Endothelial cell of umbilical vein (primary cell): ENCODE results near the gene FIG4. TPM values are rescaled to one million over a fixed set of nuclear protein-coding genes. Genes with fewer than 3 reads are reported as not detected.

Experiments used
- BruUV-seq: library from RNA; stranded (reverse); fragments of 400-500 nt; replicated peaks from 2 replicates; lab custom pipeline; 2021; lab: Mats Ljungman, UMichigan
- CTCF ChIA-PET: fragments of 300-600, 350-600 bp; sonication (Branson Sonifier 250); formaldehyde crosslinking; loops from one replicate; lab custom pipeline; 2021; ENCODE audit warnings: antibody characterized with exemption, inconsistent platforms; lab: Charles Lee
- POLR2A ChIA-PET: fragments of 300-600, 350-600 bp; sonication (Branson Sonifier 250); formaldehyde crosslinking; loops from one replicate; lab custom pipeline; 2021; ENCODE audit warnings: antibody characterized with exemption, inconsistent platforms; lab: Charles Lee
- DNase-seq: peaks from one replicate; pipeline ENCODE4 v3.0.0-alpha.2; 2011; ENCODE audit warnings: low read depth, low spot score
- FAIRE-seq: peaks from 2 replicates; lab custom pipeline; 2011; peaks lifted over from hg19 to GRCh38; lab: Jason Lieb, UNC
- H2AFZ ChIP-seq: 2 replicates; pipeline ENCODE4 v1.6.0; 2012; ENCODE audit warnings: low read depth, low read length, control low read depth, inconsistent platforms
- H3K27ac ChIP-seq: 2 replicates; pipeline ENCODE4 v1.5.1; 2011; ENCODE audit warnings: low read depth, mild to moderate bottlenecking, control low read depth, low read length, moderate library complexity; ENCODE audit not compliant: insufficient read depth
- H3K27me3 ChIP-seq, 2 experiments: 2 replicates each; pipeline versions ENCODE4 v1.6.0 to v1.6.1; 2011; ENCODE audit warnings: low read length in 2 of 2, mixed read lengths in 1 of 2; ENCODE audit not compliant: control insufficient read depth in 2 of 2, insufficient read depth in 2 of 2
- H3K36me3 ChIP-seq, 2 experiments: 2 replicates in 1 of 2; 3 replicates in 1 of 2; pipeline ENCODE4 v1.5.1; 2011; ENCODE audit warnings: low read length in 2 of 2, mild to moderate bottlenecking in 1 of 2, moderate library complexity in 1 of 2; ENCODE audit not compliant: control insufficient read depth in 2 of 2, insufficient read depth in 2 of 2; ENCODE audit errors: extremely low read depth in 1 of 2
- H3K4me1 ChIP-seq: 3 replicates; pipeline ENCODE4 v1.5.1; 2011; ENCODE audit warnings: mild to moderate bottlenecking, low read length; ENCODE audit not compliant: control insufficient read depth, insufficient read depth; ENCODE audit errors: extremely low read depth
- H3K4me2 ChIP-seq: 2 replicates; pipeline ENCODE4 v1.6.1; 2011; ENCODE audit warnings: low read length, control low read depth, mixed read lengths; ENCODE audit not compliant: insufficient read depth
- H3K4me3 ChIP-seq, 3 experiments: fragments of 200-600 bp in 1 of 3; sonication (generic), shearing (Covaris generic) in 1 of 3; replicated peaks in 1 of 3; 2 replicates each; pipeline ENCODE4 v1.5.1; 2011 to 2016; ENCODE audit warnings: control low read depth in 3 of 3, low read length in 3 of 3, mild to moderate bottlenecking in 2 of 3, inconsistent platforms in 1 of 3, low read depth in 1 of 3, moderate library complexity in 1 of 3; ENCODE audit not compliant: insufficient read depth in 1 of 3
- H3K79me2 ChIP-seq: 2 replicates; pipeline ENCODE4 v1.6.0; 2012; ENCODE audit warnings: low read length, inconsistent platforms; ENCODE audit not compliant: control insufficient read depth, insufficient read depth
- H3K9ac ChIP-seq: replicated peaks from 2 replicates; pipeline ENCODE3; 2011; ENCODE audit warnings: low read length, control low read depth; ENCODE audit not compliant: insufficient read depth; ENCODE audit errors: extremely low read depth
- H3K9me1 ChIP-seq: replicated peaks from 3 replicates; pipeline ENCODE4 v1.6.0; 2011; ENCODE audit warnings: mild to moderate bottlenecking, low read length; ENCODE audit not compliant: control insufficient read depth, insufficient read depth; ENCODE audit errors: extremely low read depth
- H3K9me3 ChIP-seq: replicated peaks from 2 replicates; pipeline ENCODE4 v1.5.1; 2012; ENCODE audit warnings: low read length, inconsistent platforms; ENCODE audit not compliant: control insufficient read depth, insufficient read depth
- H4K20me1 ChIP-seq: replicated peaks from 2 replicates; pipeline ENCODE3; 2011; ENCODE audit warnings: mild to moderate bottlenecking, low read length; ENCODE audit not compliant: control insufficient read depth, insufficient read depth; ENCODE audit errors: extremely low read depth
- CTCF ChIP-seq, 2 donors: IDR thresholded peaks; 1 replicate in 1 of 2; 2 replicates in 1 of 2; pipeline ENCODE4 v1.5.1; 2011; ENCODE audit warnings: low read length in 2 of 2, mild to moderate bottlenecking in 2 of 2, moderate library complexity in 2 of 2, control low read depth in 1 of 2, inconsistent platforms in 1 of 2, low read depth in 1 of 2; ENCODE audit not compliant: insufficient read depth in 1 of 2; ENCODE audit errors: extremely low read depth in 1 of 2
- EZH2 ChIP-seq: IDR thresholded peaks from 2 replicates; pipeline ENCODE4 v1.6.1; 2012; ENCODE audit warnings: borderline replicate concordance, low read depth, mild to moderate bottlenecking, moderate library complexity, low read length, inconsistent platforms; ENCODE audit not compliant: severe bottlenecking
- MAX ChIP-seq: IDR thresholded peaks from 2 replicates; pipeline ENCODE4 v1.6.1; 2011; ENCODE audit not compliant: insufficient read depth, insufficient read length
- POLR2A ChIP-seq: IDR thresholded peaks from 2 replicates; pipeline ENCODE4 v1.6.1; 2012; ENCODE audit warnings: low read depth, mild to moderate bottlenecking, control low read depth, low read length
- dilution Hi-C: fragments of 300-500 bp; cut with MboI; formaldehyde crosslinking; loops from one replicate; pipeline ENCODE4 v1.15.0; 2019; ENCODE audit warnings: low sequenced_read_pairs; ENCODE audit not compliant: extremely low pct_ligation_motif_present
- intact Hi-C: fragments of 100-400 bp; cut with micrococcal nuclease; formaldehyde crosslinking; loops from one replicate; pipeline ENCODE4 v1.10.0; 2022
- polyA plus RNA-seq, 4 experiments: library from polyadenylated mRNA; depleted of rRNA in 3 of 4; stranded (reverse) in 3 of 4; unstranded in 1 of 4; fragments of >200 nt; gene quantifications; 2 replicates each; pipeline versions ENCODE4 v1.2.1 to v1.2.3, GENCODE V29; 2011 to 2012; ENCODE audit warnings: missing spikeins in 1 of 4
- total RNA-seq: library from RNA; stranded (reverse); gene quantifications from 2 replicates; pipeline ENCODE4 v1.2.3, GENCODE V29; 2021

The FIG4 gene
- total and polyA plus RNA-seq, 2 donors (not counting 3 experiments of a cell fraction or from before 2014, with no cell fraction given), result 7.9 to 12.2 TPM

- intact Hi-C loops, result no loop called here
- dilution Hi-C loops, result no loop called here
- H3K79me2 ChIP-seq, result no peaks in the 10 kb centered on the region
Measured at GRCh38 chr6:109747221-109747620, 56.1 kb downstream of the FIG4 start.

More at GRCh38 chr6:109747221-109747620, 56.1 kb downstream of the FIG4 start:
- H3K9me1 ChIP-seq, result no peaks in the 10 kb centered on the region
- no peak overlapping the region for H3K9ac ChIP-seq
- no peak overlapping the region for H3K4me3 ChIP-seq
- peaks cover 11% of the 10 kb centered on the region for H3K4me1 ChIP-seq
- TF ChIP-seq MAX (no peak), CTCF (IDR thresholded peaks at IDR 0.05; ENCODE audit: extremely low read depth in 1 of 2, insufficient read depth in 1 of 2, low read depth in 1 of 2, low read length in 2 of 2) (no peak), POLR2A (no peak), EZH2 (no peak)
- H3K4me2 ChIP-seq, result no peak overlapping the region
- DNase-seq (no peak), FAIRE-seq (no peak)
- peaks cover 2% of the 10 kb centered on the region in 2 experiments for H3K27me3 ChIP-seq
- H3K27ac ChIP-seq, result no peak overlapping the region
- ChIA-PET POLR2A (no interaction called here), CTCF (no interaction called here)
- H3K9me3 ChIP-seq, result no peaks in the 10 kb centered on the region
- peaks cover 3% of the 10 kb centered on the region for H4K20me1 ChIP-seq
- H2AFZ ChIP-seq, result no peak overlapping the region
- H3K36me3 ChIP-seq, result no peaks in the 10 kb centered on the region
- no TSS peak for BruUV-seq
